GM19023 (cell line): Measurements from ENCODE around the gene PSMB4.
"Not testable (repeated sequence)": the region's sequence is repeated elsewhere in the genome, so short reads cannot be mapped to it uniquely, and the experiment has no call there.

Experiments used
- ATAC-seq: cut with Tn5 transposase; IDR thresholded peaks from one replicate; pipeline ENCODE4 v1.9.1; 2021; ENCODE audit warnings: mild to moderate bottlenecking, moderate library complexity; ENCODE audit not compliant: unreplicated experiment

The PSMB4 gene

DNA sequence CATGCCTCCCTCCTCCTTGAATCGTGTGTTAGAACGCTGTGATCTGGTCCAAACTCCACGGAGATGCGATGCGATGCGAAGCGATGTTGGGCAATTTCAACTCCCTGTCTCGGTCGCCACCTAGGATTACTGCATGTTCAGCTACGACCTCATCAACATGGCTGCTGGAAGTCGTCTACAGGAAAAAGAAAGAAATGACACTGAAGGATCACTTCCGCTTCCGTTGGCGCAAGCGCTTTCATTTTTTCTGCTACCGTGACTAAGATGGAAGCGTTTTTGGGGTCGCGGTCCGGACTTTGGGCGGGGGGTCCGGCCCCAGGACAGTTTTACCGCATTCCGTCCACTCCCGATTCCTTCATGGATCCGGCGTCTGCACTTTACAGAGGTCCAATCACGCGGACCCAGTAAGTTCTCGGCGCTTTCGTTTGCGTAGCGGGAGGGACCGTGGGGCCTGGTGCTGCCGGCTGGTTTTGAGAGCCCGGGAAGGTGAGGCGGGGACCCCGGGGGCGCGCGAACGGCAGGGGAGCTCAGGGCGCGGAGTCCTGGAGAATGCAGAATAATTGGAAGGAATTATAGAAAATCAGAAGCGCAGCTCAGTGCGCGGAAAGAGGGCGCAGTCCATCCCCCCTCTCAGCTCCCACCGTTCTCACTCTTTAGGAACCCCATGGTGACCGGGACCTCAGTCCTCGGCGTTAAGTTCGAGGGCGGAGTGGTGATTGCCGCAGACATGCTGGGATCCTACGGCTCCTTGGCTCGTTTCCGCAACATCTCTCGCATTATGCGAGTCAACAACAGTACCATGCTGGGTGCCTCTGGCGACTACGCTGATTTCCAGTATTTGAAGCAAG is at the start of gene PSMB4:
Gene PSMB4, plus strand, starts transcription at position 250 of the 848 bp plus-strand sequence. Its CDS starts 15 bp downstream, at position 265.
- peak; percentile 78 for ATAC-seq

- ATAC-seq: not testable (repeated sequence)
Measured at GRCh38 chr1:151350323-151350722, 49.0 kb upstream of the PSMB4 start.

DNA sequence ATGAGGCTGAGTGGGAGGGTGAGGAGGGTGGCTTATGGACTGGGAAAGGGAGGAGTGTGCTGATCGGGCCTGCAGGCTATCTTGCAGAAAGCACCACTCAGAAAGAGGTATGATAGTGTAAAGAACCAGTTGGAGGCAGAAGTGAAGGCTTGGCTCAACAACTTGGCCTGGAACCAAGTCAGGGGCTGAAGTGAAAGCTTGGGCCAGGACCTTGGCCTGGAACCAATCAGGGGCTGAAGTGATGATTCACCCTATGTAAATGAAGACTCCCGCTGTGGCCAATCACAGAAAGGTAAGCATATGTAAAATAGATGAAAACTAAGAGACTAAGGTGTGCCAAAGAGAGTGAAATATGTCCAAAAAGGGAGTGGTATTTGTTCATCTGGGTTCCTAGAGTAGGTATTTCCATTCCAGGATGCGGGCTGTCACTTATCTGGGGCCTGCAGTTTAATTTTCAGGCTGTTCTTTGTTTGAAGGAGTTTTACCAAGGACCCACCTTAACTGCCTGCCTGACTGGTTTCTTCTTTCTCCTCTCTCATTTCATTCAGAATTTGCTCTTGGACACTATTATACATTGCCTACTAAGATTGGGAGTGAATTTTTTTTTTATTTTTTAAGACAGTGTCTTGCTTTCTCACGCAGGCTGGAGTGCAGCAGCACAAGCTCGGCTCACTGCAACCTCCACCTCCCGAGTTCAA is 47.2 kb upstream of the PSMB4 start:
- ATAC-seq: no peak

DNA sequence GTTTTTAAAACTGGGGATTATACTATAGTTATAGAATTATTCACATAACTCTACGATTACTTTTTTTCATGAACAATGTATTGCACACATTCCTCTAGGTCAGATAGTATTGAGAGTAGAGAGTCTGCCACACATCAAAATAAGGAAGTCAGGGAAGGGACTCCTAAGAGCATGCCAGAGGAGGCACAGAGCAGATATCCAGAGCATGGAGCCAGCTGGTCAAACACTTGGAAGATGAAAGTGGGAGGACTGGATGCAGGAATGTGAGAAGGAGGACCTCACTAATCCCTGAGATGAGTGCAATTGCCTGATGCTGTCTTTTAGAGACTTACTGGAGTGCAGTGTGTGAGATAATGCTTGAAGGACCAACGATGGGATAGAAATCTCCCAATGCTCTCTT is 42.7 kb upstream of the PSMB4 start:
- ATAC-seq: no peak

DNA sequence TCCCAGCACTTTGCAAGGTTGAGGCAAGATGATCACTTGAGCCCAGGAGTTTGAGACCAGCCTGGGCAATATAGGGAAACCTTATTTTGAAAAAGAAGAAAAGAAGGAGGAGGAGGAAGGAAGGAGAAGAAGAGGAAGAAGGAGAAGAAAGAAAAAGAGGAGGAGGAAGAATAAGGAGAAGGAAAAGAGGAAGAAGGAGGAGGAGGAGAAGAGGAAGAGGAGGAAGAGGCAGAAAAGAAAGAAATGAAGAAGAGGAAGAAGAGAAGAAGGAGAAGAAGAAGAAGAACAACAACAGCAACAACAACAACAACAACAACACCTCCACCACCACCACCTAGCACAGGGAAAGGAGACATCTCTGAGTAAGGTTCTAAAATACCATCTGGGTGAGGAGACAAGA is 37.5 kb upstream of the PSMB4 start:
- ATAC-seq: no peak

DNA sequence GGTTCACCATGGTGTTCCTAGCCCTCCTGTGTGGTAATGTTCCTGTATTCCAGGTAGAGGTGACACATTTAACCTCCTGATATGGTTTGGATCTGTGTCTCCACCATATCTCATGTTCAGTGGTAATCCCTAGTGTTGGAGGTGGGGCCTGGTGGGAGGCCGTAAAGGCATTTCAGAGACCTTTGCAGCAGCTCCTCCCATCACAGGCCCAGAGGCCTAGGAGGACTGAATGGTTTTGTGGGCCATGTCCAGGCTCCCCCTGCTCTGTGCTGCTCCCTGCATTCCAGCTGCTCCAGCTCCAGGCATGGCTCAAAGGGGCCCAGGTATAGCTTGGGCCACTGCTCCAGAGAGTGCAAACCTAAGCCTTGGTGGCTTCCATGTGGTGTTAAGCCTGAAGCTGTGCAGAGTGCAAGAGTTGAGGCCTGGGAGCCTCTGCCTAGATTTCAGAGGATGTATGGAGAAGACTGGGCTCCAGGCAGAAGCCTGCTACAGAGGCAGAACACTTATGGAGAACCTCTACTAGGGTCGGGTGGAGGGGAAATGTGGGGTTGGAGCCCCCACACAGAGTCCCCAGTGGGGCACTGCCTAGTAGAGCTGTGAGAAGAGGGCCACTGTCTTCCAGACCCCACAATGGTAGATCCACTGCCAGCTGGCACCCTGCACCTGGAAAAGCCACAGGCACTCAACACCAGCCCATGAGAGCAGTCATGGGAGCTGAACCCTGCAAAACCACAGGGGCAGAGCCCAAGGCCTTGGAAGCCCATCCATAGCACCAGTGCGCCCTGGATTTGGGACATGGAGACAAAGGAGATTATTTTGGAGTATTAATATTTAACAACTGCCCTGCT is 36.8 kb upstream of the PSMB4 start:
- ATAC-seq: no peak

DNA sequence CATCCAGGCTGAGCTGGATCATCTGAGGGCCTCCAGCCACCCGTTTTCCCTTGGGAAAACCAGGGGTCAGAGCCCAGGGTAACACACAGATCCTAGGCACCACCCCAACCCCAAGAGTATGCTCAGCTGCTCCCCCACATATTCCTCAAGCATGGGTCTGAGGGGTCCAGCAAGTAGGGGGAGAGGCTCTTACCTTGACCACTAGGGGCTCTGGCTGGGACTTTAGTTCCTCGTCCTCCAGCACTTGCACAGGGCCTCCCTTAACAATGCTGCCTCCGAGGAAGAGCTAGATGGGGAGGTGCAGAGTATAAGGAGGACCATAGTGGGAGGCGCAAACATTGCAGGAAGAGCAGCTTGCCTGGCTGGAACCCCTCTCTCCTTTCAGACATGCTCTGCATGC is 34.4 kb upstream of the PSMB4 start:
- ATAC-seq: no peak

- no peak for ATAC-seq
Measured at GRCh38 chr1:151367658-151368392, 31.5 kb upstream of the PSMB4 start.

DNA sequence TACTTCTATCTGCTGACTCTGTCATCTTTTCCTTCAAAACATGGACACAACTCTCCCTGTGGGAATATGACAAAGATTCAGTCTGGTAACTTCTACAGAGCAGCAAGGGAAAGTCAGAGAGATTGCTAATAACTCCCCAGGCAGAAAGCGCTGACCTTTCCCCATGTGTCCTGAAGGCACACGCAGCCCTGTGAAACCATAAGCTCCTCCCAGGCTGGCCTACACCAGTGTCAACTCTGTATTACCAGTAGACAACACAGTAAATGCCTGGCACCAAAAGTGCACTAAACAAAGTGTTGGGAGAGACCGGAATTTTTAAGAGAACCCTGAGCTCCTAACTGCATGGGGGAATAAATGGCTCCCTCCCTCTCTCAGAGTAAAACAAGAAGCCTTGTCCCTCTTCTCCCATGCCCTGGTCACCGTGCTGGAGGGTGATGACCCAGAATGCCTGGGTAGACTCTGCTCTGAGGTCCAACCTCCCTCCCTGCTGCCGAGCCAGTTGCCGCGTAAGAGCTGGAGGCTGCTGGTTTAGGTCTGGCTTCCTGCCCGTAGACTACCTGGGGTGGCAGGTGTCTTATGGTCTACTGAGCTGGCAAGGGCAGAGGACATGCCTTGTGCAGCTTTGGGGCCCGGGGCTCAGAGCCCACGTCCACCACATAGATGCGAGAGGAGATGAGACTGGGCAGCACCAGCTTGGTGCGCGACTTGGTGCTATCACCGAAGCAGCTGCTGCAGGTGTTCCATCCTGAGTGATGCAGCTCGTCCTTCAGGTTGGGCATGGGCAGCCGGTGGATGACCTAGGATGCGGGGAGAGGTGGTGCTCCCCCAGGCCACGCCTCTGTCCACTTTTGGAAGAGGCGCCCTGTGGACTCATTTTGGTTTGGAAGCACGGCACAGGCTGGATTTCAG is 30.7 kb upstream of the PSMB4 start:
- ATAC-seq: no peak

GRCh38 chr1:151369302-151369610 is 30.1 kb upstream of the PSMB4 start:
- no peak for ATAC-seq

- no peak for ATAC-seq
Measured at GRCh38 chr1:151369621-151370048, 29.7 kb upstream of the PSMB4 start.

DNA sequence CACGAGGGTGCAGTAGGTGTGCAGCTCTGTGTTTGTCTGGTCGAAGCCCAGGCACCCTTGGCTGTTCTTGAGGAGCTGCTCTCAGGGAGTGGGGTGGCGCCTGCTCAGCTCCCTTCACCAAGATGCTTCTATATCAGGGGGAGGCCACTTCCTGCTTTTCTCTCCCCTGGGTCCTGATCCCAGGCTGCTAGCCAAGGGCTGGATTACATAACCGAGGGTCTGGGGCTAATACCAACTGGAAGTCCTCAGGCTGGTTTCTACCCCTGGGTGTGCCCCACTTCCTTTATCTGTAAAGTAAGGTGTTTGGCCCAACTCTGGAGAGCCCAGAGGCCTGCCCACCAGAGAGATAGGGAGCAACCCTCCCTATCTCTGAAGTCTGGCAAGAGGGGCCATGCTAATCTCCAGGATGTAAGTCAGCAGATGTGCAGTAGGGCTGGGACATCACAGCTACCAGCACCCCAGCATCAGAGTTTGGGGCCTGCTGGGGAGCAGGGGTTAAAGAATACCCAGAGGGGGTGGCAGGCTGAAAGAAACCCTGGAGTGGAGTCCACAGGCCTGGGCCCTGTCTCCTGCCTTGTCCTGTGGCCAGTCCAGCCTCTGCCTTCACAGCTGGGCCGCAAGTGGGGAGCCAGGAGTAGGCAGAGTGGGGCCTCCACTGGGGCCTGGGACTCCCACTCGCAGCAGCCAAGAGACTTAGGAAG is 29.0 kb upstream of the PSMB4 start:
- no peak for ATAC-seq

DNA sequence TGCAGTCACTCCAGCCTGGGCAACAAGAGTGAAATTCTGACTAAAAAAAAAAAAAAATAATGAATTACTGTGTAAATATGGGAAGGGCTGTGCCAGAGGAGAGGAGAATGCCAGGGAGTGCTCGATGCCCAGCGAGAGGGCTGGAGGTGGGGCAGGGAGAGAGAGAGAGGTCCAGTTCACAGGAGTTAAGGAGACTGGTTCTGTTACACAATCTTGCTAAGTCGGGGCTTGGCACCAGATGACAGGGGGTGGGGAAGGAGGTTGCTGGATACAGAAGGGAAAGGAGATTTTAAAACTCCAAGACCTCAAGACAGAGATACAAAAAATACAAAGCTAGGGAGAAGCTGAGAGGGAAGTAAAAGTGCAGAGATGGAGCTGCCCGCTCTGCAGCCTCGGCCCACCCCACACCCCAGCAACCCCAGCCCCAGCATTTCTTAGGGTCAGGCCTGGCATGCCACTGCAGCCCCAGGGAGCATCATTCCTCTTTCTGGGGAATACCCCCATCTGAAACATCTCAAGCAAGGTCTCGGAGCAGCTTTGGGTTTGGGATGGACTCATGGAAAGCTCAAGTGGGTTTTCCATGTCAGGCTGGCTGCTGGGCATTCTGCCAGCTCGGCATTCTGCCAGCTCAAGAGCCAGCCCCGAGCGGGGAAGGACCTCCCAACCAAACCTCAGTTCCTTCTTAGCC is 27.9 kb upstream of the PSMB4 start:
- ATAC-seq: no peak

DNA sequence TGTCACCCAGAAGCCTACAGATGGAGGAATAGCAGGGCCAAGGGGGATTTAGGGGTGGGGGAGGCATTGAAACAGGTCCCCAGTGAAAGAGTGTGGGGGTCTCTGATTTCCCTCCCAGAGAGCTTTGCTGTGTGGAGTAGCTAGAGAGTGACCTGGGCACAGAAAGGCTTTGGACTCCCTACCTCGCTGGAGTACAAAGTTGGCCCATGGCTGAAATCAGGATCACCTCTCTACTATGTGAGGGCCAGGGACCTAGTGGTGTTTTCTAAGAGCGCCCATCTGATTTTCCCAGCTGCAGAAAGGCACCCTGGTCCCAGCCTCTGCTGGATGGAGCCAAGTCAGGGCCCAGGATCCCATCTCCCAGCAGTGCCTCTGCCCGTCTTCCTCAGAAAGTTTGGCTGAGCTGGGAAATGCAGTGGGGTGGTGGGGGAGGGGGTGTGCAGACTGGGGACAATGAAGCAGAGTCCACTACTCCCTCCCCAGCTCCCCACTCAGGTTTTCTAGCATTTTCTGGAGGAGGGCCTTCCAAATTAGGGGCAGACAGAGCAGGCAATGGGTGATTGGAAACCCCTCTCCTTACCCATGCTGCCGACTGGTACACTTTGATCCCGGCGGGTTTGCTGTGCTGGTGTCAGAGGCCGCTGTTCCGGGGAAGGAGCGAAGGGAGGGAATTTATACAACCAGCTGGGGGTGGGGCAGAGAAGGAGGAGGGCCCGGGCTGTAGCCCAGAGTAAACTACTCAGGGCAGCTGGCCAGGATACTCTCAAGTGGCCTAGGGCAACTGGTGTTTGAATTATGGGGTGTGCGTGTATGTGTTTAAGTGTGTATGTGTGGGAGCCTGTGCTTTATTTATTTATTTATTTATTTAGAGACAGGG is 27.1 kb upstream of the PSMB4 start, which contains the start of gene SELENBP1:
Gene SELENBP1, minus strand, starts transcription at position 648 of the 877 bp plus-strand sequence. Its CDS starts 64 bp downstream, at position 584.
- no peak for ATAC-seq

- no peak for ATAC-seq
Measured at GRCh38 chr1:151373196-151373595, 26.2 kb upstream of the PSMB4 start.

DNA sequence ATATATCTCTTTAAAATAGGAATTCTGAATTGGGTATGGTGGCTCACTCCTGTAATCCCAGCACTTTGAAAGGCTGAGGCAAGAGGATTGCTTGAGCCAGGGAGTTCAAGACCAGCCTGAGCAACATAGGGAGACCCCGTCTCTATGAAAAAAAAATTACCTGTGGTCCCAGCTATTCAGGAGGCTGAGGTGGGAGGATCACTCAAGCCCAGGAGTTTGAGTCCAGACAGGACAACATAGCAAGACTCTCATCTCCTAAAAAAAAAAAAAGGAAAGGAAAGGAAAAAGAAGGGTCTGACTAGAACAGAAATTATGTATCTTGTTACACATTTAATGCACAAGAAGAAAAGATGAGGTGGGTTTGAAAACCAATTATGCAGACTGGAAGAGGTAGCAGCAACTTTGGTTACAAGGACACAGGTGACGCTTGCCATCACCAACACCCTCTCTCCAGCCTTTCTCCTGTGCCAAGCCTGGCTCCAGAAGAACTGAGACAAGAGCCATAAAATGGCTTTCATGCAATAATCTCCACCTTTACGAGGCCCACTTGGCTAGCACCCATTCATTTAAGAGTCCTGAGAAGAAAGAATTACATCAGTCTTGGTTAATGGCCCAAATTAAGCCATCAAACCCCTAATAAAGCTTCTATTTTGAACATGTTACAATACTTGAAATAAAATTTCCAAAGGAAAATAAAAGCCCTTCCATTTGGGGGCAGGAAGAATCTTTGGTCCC is 22.1 kb upstream of the PSMB4 start:
- no peak for ATAC-seq

GRCh38 chr1:151384584-151384983 is 14.8 kb upstream of the PSMB4 start:
- ATAC-seq: no peak
